Stimulated activated CD8-positive, alpha-beta memory T cell treated with anti-CD3 and anti-CD28 coated beads, Interleukin-2, amount 100 ng/mL, for 48 hours (primary cell): ENCODE data around the gene RFX2.
A peak's percentile ranks its signal among the peaks of the same experiment; 100 is the strongest.
"Not testable (repeated sequence)": the region's sequence is repeated elsewhere in the genome, so short reads cannot be mapped to it uniquely, and the experiment has no call there.

Source experiments
- DNase-seq, 2 donors: peaks; one replicate each; pipeline ENCODE4 v3.0.0-alpha.2; 2020; ENCODE audit warnings: low read depth in 2 of 2

Gene RFX2

GRCh38 chr19:5990289-5990797 lies 120.0 kb downstream of the RFX2 start:
- DNase-seq: no peak

- DNase-seq: no peak
Measured at GRCh38 chr19:5989388-5990074, 120.8 kb downstream of the RFX2 start.

- no peak for DNase-seq
Measured at GRCh38 chr19:5988517-5989387, 121.5 kb downstream of the RFX2 start.

GRCh38 chr19:5987077-5987818 lies 123.1 kb downstream of the RFX2 start:
- peak; percentile 40 to 64 for DNase-seq

DNA sequence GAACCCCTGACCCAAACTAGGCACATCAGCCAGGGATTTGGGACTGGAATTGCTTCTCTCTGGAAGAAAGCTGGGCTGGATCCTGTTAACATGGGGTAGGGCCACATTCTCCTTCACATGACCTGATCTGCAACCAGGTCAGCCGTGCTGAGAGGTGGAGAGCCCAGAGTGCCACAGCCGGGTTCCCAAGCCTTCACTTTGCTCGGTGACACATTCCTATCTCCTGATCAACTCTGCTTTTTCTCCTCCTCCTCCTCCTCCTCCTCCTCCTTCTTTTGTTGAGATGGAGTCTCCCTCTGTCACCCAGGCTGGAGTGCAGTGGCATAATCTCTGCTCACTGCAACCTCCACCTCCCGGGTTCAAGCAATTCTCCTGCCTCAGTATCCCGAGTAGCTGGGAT lies 124.5 kb downstream of the RFX2 start:
- not testable (repeated sequence) for DNase-seq

DNA sequence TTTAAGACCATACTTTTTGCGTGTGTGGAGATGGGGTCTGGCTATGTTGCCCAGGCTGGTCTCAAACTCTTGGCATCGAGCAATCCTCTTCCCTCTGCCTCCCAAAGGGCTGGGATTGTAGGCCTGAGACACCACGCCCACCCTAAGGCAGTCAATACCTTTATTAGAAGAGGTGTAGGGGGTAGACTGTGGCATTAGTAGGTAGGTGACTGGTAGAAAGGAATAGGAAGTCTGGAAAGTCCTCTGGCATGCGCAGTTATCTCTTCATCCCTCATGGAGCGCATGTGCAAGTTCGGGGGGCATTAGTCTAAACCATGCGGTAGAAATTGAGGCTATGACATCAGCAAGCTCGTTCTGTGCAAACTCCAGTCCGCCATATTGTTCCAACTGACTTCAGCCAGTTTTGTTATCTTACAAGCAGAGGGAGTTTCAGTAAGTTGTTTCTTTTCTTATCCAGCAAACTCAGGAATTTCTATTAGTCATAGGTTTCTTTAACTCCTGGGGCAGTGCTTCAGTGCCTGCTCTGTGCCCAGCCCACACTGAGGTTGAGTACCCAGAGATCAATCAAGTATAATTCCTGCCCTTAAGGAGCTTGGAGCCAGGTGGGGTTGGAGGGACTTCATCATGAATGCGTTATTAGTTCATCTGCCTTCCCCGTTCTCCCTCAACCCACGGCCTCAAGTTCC lies 125.1 kb downstream of the RFX2 start:
- DNase-seq: no peak

GRCh38 chr19:5984600-5984999 lies 125.7 kb downstream of the RFX2 start:
- DNase-seq: no peak

GRCh38 chr19:5983367-5983955 lies 126.8 kb downstream of the RFX2 start:
- DNase-seq: no peak

GRCh38 chr19:5978606-5979552 lies 131.4 kb downstream of the RFX2 start:
- DNase-seq: no peak

DNA sequence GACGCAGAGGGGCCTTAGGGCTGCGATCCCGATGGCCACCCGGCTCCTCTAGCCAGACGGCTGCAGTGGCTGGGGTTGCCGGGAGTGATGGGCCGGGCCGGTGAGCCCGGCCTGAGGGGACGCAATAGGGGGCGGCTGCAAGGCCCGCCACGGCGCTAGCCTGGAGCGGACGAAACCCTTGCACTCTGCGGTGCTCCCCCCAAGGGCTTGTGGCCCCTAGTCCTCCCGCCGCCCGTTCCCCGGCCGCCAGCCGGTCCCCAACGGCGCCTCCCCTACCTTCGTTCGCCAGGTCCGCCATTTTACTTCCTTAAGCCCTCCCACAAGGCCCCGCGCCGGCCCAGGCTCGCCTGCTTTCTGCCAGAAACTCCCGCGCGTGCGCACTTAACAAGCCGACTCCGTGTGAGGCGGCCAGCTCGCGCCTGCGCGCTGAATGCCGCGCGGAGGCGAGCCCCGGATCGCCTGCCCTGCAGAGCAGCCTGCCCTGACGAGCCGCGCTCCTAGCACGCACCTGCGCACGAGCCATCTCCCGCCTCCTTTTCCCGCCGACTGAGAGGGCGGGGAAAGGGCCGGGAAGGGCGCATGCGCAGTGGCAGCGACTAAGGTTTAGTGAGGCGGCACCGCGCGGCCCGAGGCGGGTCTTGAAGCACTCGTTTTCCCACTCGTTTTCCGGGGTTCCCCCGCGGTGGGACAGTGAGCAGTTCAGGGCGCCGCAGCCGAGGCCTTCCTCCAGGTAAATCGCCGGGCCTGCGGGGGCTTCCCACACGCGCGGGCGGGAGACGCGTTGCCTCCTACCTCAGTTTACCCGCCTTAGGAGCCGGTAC lies 132.3 kb downstream of the RFX2 start, which contains the start of gene RANBP3:
RANBP3 (minus strand) TSS at position 356 of the 821 bp plus-strand sequence; CDS start at position 298, 58 bp downstream.
- peak; percentile 96 to 99 for DNase-seq

DNA sequence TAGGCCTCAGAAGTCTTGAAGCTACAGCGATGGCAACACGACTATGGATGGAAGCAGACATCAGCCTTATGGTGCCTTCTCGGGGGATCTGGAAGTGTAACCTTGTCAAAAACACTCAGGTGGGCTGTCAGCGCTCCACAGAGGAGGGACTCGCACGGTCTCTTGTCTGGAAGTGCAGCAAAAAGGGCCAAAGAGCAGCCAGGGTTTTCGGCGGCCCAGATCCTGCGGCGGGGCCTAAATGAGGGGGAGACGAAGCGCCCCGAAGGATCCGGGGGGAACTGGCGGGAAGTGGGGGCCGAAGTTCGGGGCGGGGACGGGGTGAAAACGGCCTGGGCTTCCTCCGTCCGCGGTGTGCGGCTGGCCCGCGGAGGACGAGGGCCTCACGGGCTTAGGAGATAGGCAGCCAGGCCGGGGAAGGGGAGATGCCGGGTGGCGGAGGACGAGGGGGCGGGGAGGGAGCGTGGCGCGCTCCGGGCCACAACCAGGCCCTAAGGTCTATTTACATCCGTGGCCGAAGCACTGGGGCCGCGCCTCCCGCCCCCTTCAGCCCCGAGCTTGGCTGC lies 133.0 kb downstream of the RFX2 start:
- no peak for DNase-seq

GRCh38 chr19:5976768-5977167 lies 133.5 kb downstream of the RFX2 start:
- DNase-seq: no peak

GRCh38 chr19:5975388-5975728 lies 134.9 kb downstream of the RFX2 start:
- no peak for DNase-seq

DNA sequence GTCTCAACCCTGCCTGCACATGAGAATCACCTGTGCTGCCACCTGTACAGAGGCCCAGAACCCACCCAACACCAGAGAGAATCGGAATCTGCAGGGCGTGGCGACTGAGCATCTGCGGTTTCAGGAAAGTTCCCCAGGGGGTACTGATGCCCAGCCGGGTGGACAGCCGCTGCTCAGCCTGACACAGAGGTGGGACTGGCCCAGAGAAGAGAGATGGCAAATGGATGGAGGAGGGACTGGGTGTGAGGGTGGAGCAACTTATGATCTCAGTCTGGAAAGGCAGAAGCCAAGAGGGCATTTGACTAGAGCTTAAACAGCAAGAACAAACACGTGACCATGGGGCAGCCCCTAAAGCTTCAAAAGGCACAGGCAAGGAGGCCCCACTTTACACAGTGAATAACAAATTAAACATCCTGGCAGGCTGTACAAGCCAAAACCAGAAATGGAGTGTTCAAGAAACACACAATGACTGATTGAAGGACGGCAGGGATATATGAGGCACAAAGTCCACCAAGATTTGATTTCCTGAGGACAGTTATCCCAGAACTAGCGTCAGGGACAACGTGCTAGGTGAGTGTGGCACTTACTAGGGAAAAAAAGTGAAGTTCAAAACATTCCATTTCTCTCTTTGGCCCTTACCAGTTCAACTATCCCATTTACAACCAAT lies 135.4 kb downstream of the RFX2 start:
- no peak for DNase-seq

GRCh38 chr19:5973867-5974635 lies 136.2 kb downstream of the RFX2 start:
- no peak for DNase-seq

- no peak for DNase-seq
Measured at GRCh38 chr19:5973376-5973775, 136.9 kb downstream of the RFX2 start.

- no peak for DNase-seq
Measured at GRCh38 chr19:5972355-5972731, 138.0 kb downstream of the RFX2 start.
